Vagina (tissue), 2 donors: ENCODE results near the gene CD33. TPM values are rescaled to one million over a fixed set of nuclear protein-coding genes. Genes with fewer than 3 reads are reported as not detected.

ENCODE experiments used
- DNase-seq, 2 donors: peaks; one replicate each; pipeline ENCODE4 v3.0.0-alpha.2; 2017; ENCODE audit errors: extremely low spot score in 2 of 2
- H3K27ac ChIP-seq: fragments of 200-600 bp; sonication (generic); one replicate; pipeline ENCODE4 v1.5.1; 2019
- H3K27me3 ChIP-seq: fragments of 200-600 bp; sonication (generic); one replicate; pipeline ENCODE4 v1.5.1; 2019
- H3K36me3 ChIP-seq, 2 donors: fragments of 200-600 bp; sonication (generic); one replicate each; pipeline ENCODE4 v1.5.1; 2017 to 2019
- H3K4me1 ChIP-seq: fragments of 200-600 bp; sonication (generic); one replicate; pipeline ENCODE4 v1.5.1; 2019
- H3K4me3 ChIP-seq, 2 donors: fragments of 200-600 bp; sonication (generic); 1 replicate in 1 of 2; 2 replicates in 1 of 2; pipeline ENCODE4 v1.5.1; 2016 to 2019
- H3K9me3 ChIP-seq: fragments of 200-600 bp; sonication (generic); one replicate; pipeline ENCODE4 v1.5.1; 2019
- CTCF ChIP-seq, 3 experiments: fragments of 450-650 bp in 2 of 3; fragments of 200-600 bp in 1 of 3; sonication (generic) in 1 of 3; IDR thresholded peaks; one replicate each; pipeline ENCODE4 v1.5.1; 2017 to 2019; ENCODE audit warnings: antibody characterized with exemption in 3 of 3, mild to moderate bottlenecking in 2 of 3, moderate library complexity in 2 of 3
- POLR2A ChIP-seq, 2 donors: fragments of 450-650 bp; IDR thresholded peaks; one replicate each; pipeline ENCODE4 v1.6.1; 2017; ENCODE audit warnings: antibody characterized with exemption in 2 of 2, mild to moderate bottlenecking in 2 of 2, moderate library complexity in 2 of 2
- POLR2AphosphoS5 ChIP-seq, 2 donors: sonication (generic); formaldehyde crosslinking; IDR thresholded peaks; one replicate each; pipeline ENCODE4 v1.9.0; 2017; ENCODE audit warnings: antibody characterized with exemption in 2 of 2, mild to moderate bottlenecking in 2 of 2, low read depth in 1 of 2; ENCODE audit not compliant: insufficient read depth in 1 of 2
- intact Hi-C: fragments of 100-400 bp; cut with DNase I; formaldehyde crosslinking; loops from one replicate; pipeline ENCODE4 v1.15.1; 2023
- total RNA-seq: library from RNA; depleted of rRNA; stranded (reverse); fragments of >200 nt; gene quantifications from one replicate; pipeline ENCODE4 v1.2.3, GENCODE V29; 2016

The CD33 gene
- total RNA-seq, 1 donor from 2014 or later: 5.6 TPM

DNA sequence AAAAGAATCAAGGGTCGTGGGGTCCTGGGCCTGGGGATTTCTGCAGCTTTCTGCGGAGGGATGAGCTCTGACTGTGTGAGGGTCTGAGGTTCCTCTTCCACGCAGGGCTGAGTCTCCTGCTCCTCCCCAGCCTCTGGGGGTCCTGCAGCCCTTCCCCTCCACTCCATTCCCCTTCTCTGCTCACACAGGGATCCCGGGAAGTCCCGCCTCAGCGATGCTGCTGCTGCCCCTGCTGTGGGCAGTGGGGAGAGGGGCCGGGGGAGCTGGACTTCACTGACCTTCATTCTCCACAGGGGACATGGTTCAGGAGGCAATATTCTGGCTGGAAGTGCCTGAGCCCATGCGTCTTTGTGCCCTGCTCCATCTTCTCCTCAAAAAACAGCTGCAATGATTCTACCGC lies 26.2 kb upstream of the CD33 start:
- Histone ChIP-seq H3K4me1 (no peaks in the 10 kb centered on the region), H3K27me3 (no peaks in the 10 kb centered on the region)
- intact Hi-C loops: no loop called here

GRCh38 chr19:51200071-51200666 lies 24.7 kb upstream of the CD33 start:
- H3K27me3 ChIP-seq: no peaks in the 10 kb centered on the region

More for the DNA sequence above, 26.2 kb upstream of the CD33 start:
- Histone ChIP-seq H3K27ac (no peak overlapping the region), H3K9me3 (no peaks in the 10 kb centered on the region), H3K36me3 (no peaks in the 10 kb centered on the region), H3K4me3 (no peak overlapping the region)
- no peak for TF ChIP-seq POLR2A (IDR thresholded peaks at IDR 0.05)
- no peak for TF ChIP-seq POLR2AphosphoS5 (IDR thresholded peaks at IDR 0.05; ENCODE audit: insufficient read depth in 1 of 2, low read depth in 1 of 2)
- TF ChIP-seq CTCF (IDR thresholded peaks at IDR 0.05): no peak
- peak in 1 of 2 donors; percentile 34 for DNase-seq

DNA sequence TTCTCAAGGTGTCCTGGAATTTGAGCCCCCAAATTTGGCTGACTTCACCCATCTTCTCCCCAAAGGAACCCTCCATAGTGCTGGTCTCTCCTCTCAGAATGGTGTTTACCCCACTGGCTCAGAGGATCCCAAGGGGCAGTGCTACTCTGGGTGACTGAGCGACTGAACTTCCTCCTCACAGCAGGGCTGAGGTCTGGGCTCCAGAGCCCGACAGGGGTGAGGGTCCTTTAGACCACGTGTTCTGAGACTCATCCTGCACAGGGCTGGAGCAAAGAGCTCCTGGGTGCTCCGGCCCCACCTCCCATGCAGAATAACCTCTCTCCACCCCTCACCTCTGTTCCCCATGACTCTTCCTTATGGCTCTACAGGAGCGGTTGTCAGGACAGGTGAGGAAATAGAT lies 23.2 kb upstream of the CD33 start:
- TF ChIP-seq CTCF (IDR thresholded peaks at IDR 0.05) (no peak), POLR2A (IDR thresholded peaks at IDR 0.05) (no peak), POLR2AphosphoS5 (IDR thresholded peaks at IDR 0.05; ENCODE audit: insufficient read depth in 1 of 2, low read depth in 1 of 2) (no peak)
- H3K36me3 ChIP-seq: no peaks in the 10 kb centered on the region
- H3K27ac ChIP-seq: no peak overlapping the region
- no peak overlapping the region for H3K4me3 ChIP-seq
- no peaks in the 10 kb centered on the region for H3K27me3 ChIP-seq
- H3K4me1 ChIP-seq: no peaks in the 10 kb centered on the region
- intact Hi-C loops: no loop called here
- H3K9me3 ChIP-seq: no peaks in the 10 kb centered on the region
- peak in 1 of 2 donors; percentile 78 for DNase-seq

More at GRCh38 chr19:51200071-51200666, 24.7 kb upstream of the CD33 start:
- H3K4me1 ChIP-seq: no peaks in the 10 kb centered on the region
- intact Hi-C loops: no loop called here
- no peaks in the 10 kb centered on the region for H3K36me3 ChIP-seq
- TF ChIP-seq CTCF (IDR thresholded peaks at IDR 0.05): no peak
- no peak for TF ChIP-seq POLR2A (IDR thresholded peaks at IDR 0.05)
- TF ChIP-seq POLR2AphosphoS5 (IDR thresholded peaks at IDR 0.05; ENCODE audit: insufficient read depth in 1 of 2, low read depth in 1 of 2): no peak
- H3K4me3 ChIP-seq: no peak overlapping the region
- H3K27ac ChIP-seq: no peak overlapping the region
- DNase-seq: peak in 1 of 2 donors; percentile 75
- H3K9me3 ChIP-seq: no peaks in the 10 kb centered on the region

DNA sequence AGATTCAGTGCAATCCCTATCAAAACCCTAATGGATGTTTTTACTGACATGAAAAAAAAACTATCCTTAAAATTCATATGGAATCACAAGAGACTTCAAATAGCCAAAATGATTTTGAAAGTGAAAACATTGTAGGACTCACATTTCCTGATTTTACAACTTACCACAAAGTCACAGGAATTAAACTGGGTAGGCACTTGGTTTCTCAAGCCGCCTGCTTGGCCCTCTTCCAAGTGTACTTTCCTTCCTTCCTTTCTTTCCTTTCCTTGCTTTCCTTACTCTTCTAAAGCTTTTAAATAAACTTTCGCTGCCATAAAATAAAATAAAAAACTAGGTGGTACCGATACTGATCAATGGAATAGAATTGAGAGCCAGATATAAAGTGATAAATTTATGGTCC lies 21.0 kb upstream of the CD33 start:
- H3K27me3 ChIP-seq: no peaks in the 10 kb centered on the region
- H3K9me3 ChIP-seq: no peaks in the 10 kb centered on the region
- H3K4me3 ChIP-seq: no peak overlapping the region
- no peaks in the 10 kb centered on the region for H3K4me1 ChIP-seq
- H3K27ac ChIP-seq: no peak overlapping the region
- intact Hi-C loops: no loop called here
- TF ChIP-seq POLR2A (IDR thresholded peaks at IDR 0.05): no peak
- no peak for TF ChIP-seq POLR2AphosphoS5 (IDR thresholded peaks at IDR 0.05; ENCODE audit: insufficient read depth in 1 of 2, low read depth in 1 of 2)
- no peak for TF ChIP-seq CTCF (IDR thresholded peaks at IDR 0.05)
- no peaks in the 10 kb centered on the region for H3K36me3 ChIP-seq
- DNase-seq: no peak

GRCh38 chr19:51204321-51204720 lies 20.6 kb upstream of the CD33 start:
- Histone ChIP-seq H3K27me3 (no peaks in the 10 kb centered on the region), H3K27ac (no peak overlapping the region), H3K4me3 (no peak overlapping the region), H3K9me3 (no peaks in the 10 kb centered on the region), H3K36me3 (no peaks in the 10 kb centered on the region), H3K4me1 (no peaks in the 10 kb centered on the region)
- no peak for TF ChIP-seq CTCF (IDR thresholded peaks at IDR 0.05)
- no peak for TF ChIP-seq POLR2AphosphoS5 (IDR thresholded peaks at IDR 0.05; ENCODE audit: insufficient read depth in 1 of 2, low read depth in 1 of 2)
- no peak for TF ChIP-seq POLR2A (IDR thresholded peaks at IDR 0.05)
- intact Hi-C loops: no loop called here
- no peak for DNase-seq
